ENCODE results near the gene AKAP6.

The AKAP6 gene

GRCh38 chr14:32694795-32695449 is 365.8 kb downstream of the AKAP6 start:
- DNase-seq (ENCODE audit: low read depth, low spot score), result no peak
- no peaks in the 10 kb centered on the region for H3K27me3 ChIP-seq (ENCODE audit: control insufficient read depth, insufficient read depth, low read length)

DNA sequence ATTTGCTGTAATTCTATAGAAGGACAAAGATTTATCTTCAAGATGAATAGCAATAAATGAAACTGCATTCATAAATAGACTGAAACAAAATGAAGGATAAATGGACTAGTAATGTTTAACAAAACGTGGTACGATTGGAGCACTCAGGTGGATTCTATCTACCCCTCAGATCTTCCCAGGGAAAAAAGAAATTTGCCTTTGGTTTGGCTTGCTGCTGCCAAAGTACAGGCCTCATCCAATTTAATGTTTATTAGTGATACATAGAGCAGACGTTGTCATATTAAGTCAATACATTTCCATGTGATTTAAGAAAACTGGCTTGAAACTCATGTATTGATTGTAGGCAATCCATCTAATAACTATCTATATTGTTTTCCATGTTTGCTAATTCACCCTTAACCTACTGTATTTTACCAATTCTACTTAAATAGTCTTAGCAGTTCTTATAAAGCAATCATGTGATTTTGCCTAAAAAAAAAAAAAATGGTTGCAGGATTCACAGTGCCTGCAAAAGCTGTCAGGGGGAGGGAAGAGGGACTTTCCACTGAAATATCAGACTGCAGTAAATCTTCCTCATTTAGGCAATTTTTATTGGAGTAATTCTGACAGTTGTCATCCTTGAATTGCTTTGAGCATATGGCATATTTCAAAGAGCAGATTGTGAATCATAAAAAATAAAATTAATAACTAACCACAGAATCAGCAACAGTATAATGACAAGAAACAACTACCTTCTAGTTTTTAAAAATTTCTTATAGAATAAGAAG is 367.4 kb downstream of the AKAP6 start:
- Histone ChIP-seq H3K27ac (ENCODE audit: low read length) (no peak overlapping the region), H3K36me3 (ENCODE audit: control insufficient read depth, insufficient read depth, low read length) (no peaks in the 10 kb centered on the region), H3K27me3 (ENCODE audit: control insufficient read depth, insufficient read depth, low read length) (no peaks in the 10 kb centered on the region), H3K4me1 (ENCODE audit: control insufficient read depth, insufficient read depth, low read length) (no peaks in the 10 kb centered on the region), H3K4me3 (ENCODE audit: low read length) (no peak overlapping the region), H3K9me3 (ENCODE audit: control insufficient read depth, insufficient read depth, low read length) (no peaks in the 10 kb centered on the region)
- DNase-seq (ENCODE audit: low read depth, low spot score), result no peak
- WGBS (ENCODE audit: insufficient coverage, insufficient read length), result no CpG with 5 or more reads among the region's 3 CpGs

More at GRCh38 chr14:32694795-32695449, 365.8 kb downstream of the AKAP6 start:
- no peaks in the 10 kb centered on the region for H3K36me3 ChIP-seq (ENCODE audit: control insufficient read depth, insufficient read depth, low read length)
- whole genome bisulfite sequencing (ENCODE audit: insufficient coverage, insufficient read length), result no CpG with 5 or more reads among the region's 3 CpGs
- no peaks in the 10 kb centered on the region for H3K4me1 ChIP-seq (ENCODE audit: control insufficient read depth, insufficient read depth, low read length)
- H3K27ac ChIP-seq (ENCODE audit: low read length), result no peak overlapping the region
- no peaks in the 10 kb centered on the region for H3K9me3 ChIP-seq (ENCODE audit: control insufficient read depth, insufficient read depth, low read length)
- no peak overlapping the region for H3K4me3 ChIP-seq (ENCODE audit: low read length)

DNA sequence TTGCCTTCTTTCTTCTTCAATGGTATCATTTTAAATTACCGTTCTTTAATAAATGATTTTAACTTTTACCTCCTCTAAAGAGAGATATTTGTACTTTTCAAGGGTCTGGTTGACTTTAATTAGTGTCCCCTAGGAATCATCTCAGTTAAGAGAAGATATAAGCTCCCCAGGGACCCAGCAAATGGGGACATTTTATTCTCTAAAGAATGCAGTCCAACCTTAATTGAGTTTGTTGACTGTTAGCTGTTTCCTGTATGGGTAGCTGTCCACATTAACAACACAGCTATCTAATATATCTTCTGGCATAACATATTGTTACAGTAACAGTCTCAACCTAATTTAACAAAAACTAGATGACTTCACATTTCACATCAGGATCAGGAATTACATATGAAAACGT is 368.0 kb downstream of the AKAP6 start:
- Histone ChIP-seq H3K9me3 (ENCODE audit: control insufficient read depth, insufficient read depth, low read length) (no peaks in the 10 kb centered on the region), H3K27ac (ENCODE audit: low read length) (no peak overlapping the region), H3K4me3 (ENCODE audit: low read length) (no peak overlapping the region), H3K27me3 (ENCODE audit: control insufficient read depth, insufficient read depth, low read length) (no peaks in the 10 kb centered on the region), H3K36me3 (ENCODE audit: control insufficient read depth, insufficient read depth, low read length) (no peaks in the 10 kb centered on the region), H3K4me1 (ENCODE audit: control insufficient read depth, insufficient read depth, low read length) (no peaks in the 10 kb centered on the region)
- no peak for DNase-seq (ENCODE audit: low read depth, low spot score)
- no CpG with 5 or more reads among the region's 2 CpGs for WGBS (ENCODE audit: insufficient coverage, insufficient read length)

DNA sequence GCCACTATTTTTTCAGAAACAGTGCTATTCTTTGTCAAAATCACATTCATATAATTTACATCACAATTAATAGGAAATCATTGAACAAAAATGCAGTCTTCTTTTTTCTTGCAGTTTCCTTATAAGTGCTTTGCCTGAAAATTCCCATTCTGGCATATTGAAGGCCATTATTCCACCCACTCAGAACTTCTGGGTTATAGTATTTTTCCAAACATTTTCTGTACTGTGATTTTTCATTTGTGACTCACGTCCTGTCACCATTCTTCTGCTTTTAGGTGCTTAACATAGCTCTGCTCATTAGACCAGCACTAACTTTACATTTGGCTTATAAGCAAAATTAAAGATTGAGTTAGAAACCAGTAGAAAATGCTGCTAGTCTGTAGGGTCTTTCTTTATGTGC is 368.6 kb downstream of the AKAP6 start:
- Histone ChIP-seq H3K36me3 (ENCODE audit: control insufficient read depth, insufficient read depth, low read length) (no peaks in the 10 kb centered on the region), H3K4me1 (ENCODE audit: control insufficient read depth, insufficient read depth, low read length) (no peaks in the 10 kb centered on the region), H3K27ac (ENCODE audit: low read length) (no peak overlapping the region), H3K4me3 (ENCODE audit: low read length) (no peak overlapping the region), H3K9me3 (ENCODE audit: control insufficient read depth, insufficient read depth, low read length) (no peaks in the 10 kb centered on the region), H3K27me3 (ENCODE audit: control insufficient read depth, insufficient read depth, low read length) (no peaks in the 10 kb centered on the region)
- no CpG with 5 or more reads among the region's 1 CpG for WGBS (ENCODE audit: insufficient coverage, insufficient read length)
- no peak for DNase-seq (ENCODE audit: low read depth, low spot score)

GRCh38 chr14:32698831-32699230 is 369.7 kb downstream of the AKAP6 start:
- no peaks in the 10 kb centered on the region for H3K9me3 ChIP-seq (ENCODE audit: control insufficient read depth, insufficient read depth, low read length)
- H3K4me3 ChIP-seq (ENCODE audit: low read length), result no peak overlapping the region
- H3K27me3 ChIP-seq (ENCODE audit: control insufficient read depth, insufficient read depth, low read length), result no peaks in the 10 kb centered on the region
- no peaks in the 10 kb centered on the region for H3K36me3 ChIP-seq (ENCODE audit: control insufficient read depth, insufficient read depth, low read length)
- no CpG with 5 or more reads among the region's 2 CpGs for WGBS (ENCODE audit: insufficient coverage, insufficient read length)
- no peak overlapping the region for H3K27ac ChIP-seq (ENCODE audit: low read length)
- H3K4me1 ChIP-seq (ENCODE audit: control insufficient read depth, insufficient read depth, low read length), result no peaks in the 10 kb centered on the region
- no peak for DNase-seq (ENCODE audit: low read depth, low spot score)

DNA sequence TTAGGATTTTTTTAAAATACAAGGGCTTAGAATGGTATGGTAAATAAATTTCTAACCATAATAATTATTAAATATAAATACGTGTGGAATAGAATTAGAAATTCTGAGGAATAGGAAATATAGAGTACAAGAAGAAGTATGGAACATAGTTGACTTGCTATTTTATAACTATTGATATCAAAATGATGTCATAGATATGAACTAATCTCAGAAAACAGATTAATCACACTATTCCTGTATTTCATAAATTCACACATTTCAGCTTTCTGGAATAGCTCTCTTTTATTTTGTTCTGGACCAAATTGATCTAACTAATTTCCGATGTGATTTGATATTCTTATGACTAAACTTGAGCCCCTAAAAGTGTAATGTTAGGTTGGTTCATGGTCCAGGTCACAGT is 372.4 kb downstream of the AKAP6 start:
- Histone ChIP-seq H3K4me3 (ENCODE audit: low read length) (no peak overlapping the region), H3K27ac (ENCODE audit: low read length) (no peak overlapping the region), H3K4me1 (ENCODE audit: control insufficient read depth, insufficient read depth, low read length) (no peaks in the 10 kb centered on the region), H3K36me3 (ENCODE audit: control insufficient read depth, insufficient read depth, low read length) (no peaks in the 10 kb centered on the region), H3K27me3 (ENCODE audit: control insufficient read depth, insufficient read depth, low read length) (no peaks in the 10 kb centered on the region), H3K9me3 (ENCODE audit: control insufficient read depth, insufficient read depth, low read length) (no peaks in the 10 kb centered on the region)
- DNase-seq (ENCODE audit: low read depth, low spot score), result no peak
- whole genome bisulfite sequencing (ENCODE audit: insufficient coverage, insufficient read length), result 100% methylated on average over 1 of the region's 2 CpGs

DNA sequence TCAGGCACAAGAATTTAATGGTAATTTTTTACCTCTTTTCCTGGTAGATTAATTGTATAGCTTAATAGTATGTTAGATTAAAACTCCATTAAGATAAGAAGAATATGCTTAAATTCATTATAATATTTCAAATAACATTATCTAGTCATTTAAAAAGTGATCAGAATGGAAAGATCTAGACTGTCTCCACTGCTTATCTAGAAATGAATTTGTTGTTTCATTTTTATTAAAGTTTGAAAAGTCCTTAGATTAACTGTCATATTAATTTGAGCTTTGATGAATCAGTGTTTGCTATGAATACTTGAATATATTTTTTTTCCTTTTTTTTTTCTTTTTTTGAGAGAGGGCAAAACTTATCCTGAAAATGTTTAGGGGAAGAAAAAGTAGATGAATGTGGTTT is 373.0 kb downstream of the AKAP6 start:
- Histone ChIP-seq H3K27me3 (ENCODE audit: control insufficient read depth, insufficient read depth, low read length) (no peaks in the 10 kb centered on the region), H3K36me3 (ENCODE audit: control insufficient read depth, insufficient read depth, low read length) (no peaks in the 10 kb centered on the region), H3K27ac (ENCODE audit: low read length) (no peak overlapping the region), H3K4me3 (ENCODE audit: low read length) (no peak overlapping the region), H3K9me3 (ENCODE audit: control insufficient read depth, insufficient read depth, low read length) (no peaks in the 10 kb centered on the region), H3K4me1 (ENCODE audit: control insufficient read depth, insufficient read depth, low read length) (no peaks in the 10 kb centered on the region)
- no peak for DNase-seq (ENCODE audit: low read depth, low spot score)

DNA sequence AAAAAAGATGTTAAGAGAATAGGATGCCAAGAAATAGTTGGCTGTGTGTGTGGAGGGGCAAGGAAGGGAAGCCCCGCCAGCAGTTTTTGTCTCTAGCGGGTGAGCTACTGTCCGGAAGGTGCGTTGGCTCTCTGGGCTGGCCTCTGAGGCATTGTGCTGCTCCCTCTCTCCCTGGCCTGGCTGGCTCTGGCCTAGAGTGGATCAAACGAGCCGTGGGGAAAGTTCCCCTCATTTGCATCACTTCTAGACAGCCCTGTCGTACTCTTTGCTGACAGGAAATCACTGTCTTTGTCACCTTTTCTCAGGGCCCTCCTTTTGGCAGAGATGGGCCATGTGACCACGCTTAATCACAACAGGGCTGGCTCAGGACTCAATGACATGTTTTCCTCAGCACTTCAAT is 373.5 kb downstream of the AKAP6 start:
- Histone ChIP-seq H3K9me3 (ENCODE audit: control insufficient read depth, insufficient read depth, low read length) (no peaks in the 10 kb centered on the region), H3K27me3 (ENCODE audit: control insufficient read depth, insufficient read depth, low read length) (no peaks in the 10 kb centered on the region), H3K27ac (ENCODE audit: low read length) (no peak overlapping the region), H3K36me3 (ENCODE audit: control insufficient read depth, insufficient read depth, low read length) (no peaks in the 10 kb centered on the region), H3K4me3 (ENCODE audit: low read length) (no peak overlapping the region), H3K4me1 (ENCODE audit: control insufficient read depth, insufficient read depth, low read length) (no peaks in the 10 kb centered on the region)
- no CpG with 5 or more reads among the region's 8 CpGs for WGBS (ENCODE audit: insufficient coverage, insufficient read length)
- peak; percentile 22 for DNase-seq (ENCODE audit: low read depth, low spot score)

DNA sequence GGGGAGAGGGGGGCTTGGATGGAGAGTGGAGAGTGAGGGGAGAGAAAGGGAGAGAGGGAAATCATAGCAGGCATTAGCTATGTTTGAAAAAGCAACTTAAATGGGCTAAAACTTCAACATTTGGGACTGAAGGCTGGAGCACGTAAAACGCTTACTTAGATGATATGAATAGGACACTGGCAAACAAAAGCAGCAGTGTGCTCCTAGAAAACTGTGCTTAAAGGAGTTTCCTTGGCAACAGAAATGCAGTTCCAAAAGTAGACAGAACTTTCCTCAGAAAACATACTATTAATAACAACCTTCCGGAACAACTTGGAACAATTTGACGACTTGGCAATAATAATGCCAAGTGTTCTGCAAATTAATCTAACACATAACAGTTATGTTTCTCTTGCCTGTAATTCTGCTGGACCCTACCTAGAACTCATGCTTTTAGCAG is 374.1 kb downstream of the AKAP6 start:
- no peaks in the 10 kb centered on the region for H3K27me3 ChIP-seq (ENCODE audit: control insufficient read depth, insufficient read depth, low read length)
- DNase-seq (ENCODE audit: low read depth, low spot score), result no peak
- no CpG with 5 or more reads among the region's 4 CpGs for WGBS (ENCODE audit: insufficient coverage, insufficient read length)
- no peaks in the 10 kb centered on the region for H3K4me1 ChIP-seq (ENCODE audit: control insufficient read depth, insufficient read depth, low read length)
- no peaks in the 10 kb centered on the region for H3K9me3 ChIP-seq (ENCODE audit: control insufficient read depth, insufficient read depth, low read length)
- no peaks in the 10 kb centered on the region for H3K36me3 ChIP-seq (ENCODE audit: control insufficient read depth, insufficient read depth, low read length)
- H3K27ac ChIP-seq (ENCODE audit: low read length), result no peak overlapping the region
- H3K4me3 ChIP-seq (ENCODE audit: low read length), result no peak overlapping the region

GRCh38 chr14:32706721-32707519 is 377.8 kb downstream of the AKAP6 start:
- Histone ChIP-seq H3K4me3 (ENCODE audit: low read length) (no peak overlapping the region), H3K27ac (ENCODE audit: low read length) (no peak overlapping the region), H3K4me1 (ENCODE audit: control insufficient read depth, insufficient read depth, low read length) (no peaks in the 10 kb centered on the region), H3K9me3 (ENCODE audit: control insufficient read depth, insufficient read depth, low read length) (no peaks in the 10 kb centered on the region), H3K27me3 (ENCODE audit: control insufficient read depth, insufficient read depth, low read length) (no peaks in the 10 kb centered on the region), H3K36me3 (ENCODE audit: control insufficient read depth, insufficient read depth, low read length) (no peaks in the 10 kb centered on the region)
- WGBS (ENCODE audit: insufficient coverage, insufficient read length), result no CpG with 5 or more reads among the region's 1 CpG
- DNase-seq (ENCODE audit: low read depth, low spot score), result no peak
